ENCODE results near the gene LONP2. TPM values are rescaled to one million over a fixed set of nuclear protein-coding genes. Genes with fewer than 3 reads are reported as not detected.
"Not testable (repeated sequence)": the region's sequence is repeated elsewhere in the genome, so short reads cannot be mapped to it uniquely, and the experiment has no call there.

Gene LONP2
- polyA plus RNA-seq, 1 donor, result 90.4 TPM

DNA sequence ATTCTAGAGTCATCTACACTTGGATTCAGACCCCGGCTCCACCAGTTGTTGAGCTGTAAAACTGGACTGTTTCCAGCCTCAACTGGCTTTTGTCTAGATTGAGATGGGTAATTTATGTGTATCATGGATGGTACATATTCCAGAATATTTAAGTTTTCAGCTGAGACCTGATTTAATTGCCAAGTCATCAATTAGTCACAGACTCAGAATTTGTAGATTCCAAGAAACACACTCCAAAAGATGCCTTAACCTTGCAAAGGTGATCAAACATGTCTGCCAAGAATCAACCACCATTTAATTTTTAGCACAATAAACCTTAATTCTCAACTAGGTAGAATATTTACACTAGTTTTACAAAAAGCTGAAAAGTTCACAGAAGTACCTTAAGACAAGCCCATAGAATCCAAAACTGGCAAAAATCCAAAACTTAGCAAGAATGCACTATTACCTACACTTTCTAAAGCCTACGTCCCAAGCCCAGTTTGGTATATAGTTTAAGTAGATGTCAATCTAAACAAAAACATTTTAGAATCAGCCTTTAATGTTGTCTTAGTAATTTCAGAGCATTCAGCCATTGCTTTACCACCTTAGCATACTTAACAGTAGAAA is 123.4 kb downstream of the LONP2 start:
- no peak for DNase-seq

- no peak for DNase-seq
Observed at GRCh38 chr16:48369765-48370164, 125.7 kb downstream of the LONP2 start.

GRCh38 chr16:48370229-48370628 is 126.1 kb downstream of the LONP2 start:
- no peak for DNase-seq

DNA sequence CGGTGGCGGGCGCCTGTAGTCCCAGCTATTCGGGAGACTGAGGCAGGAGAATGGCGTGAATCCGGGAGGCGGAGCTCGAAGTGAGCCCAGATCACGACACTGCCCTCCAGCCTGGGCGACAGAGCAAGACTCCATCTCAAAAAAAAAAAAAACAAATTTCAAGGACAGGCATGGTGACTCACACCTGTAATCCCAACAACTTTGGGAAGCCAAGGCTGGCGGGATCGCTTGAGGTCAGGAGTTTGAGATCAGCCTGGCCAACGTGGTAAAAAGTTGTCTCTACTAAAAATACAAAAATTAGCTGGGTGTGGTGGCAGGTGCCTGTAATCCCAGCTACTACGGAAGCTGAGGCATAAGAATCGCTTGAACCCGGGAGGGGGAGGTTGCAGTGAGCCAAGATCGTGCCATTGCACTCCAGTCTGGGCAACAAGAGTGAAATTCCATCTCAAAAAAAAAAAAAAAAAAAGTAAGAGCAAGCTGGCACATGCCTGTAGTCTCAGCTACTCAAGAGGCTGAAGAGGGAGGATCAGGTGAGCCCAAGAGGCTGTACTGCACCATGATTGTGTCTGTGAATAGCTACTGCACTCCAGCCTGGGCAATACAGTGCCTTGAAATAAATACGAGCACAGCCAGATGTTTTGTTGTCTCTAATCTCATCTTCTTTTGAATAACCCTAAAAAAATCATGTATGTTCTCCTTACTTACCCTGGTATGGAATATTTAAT is 126.7 kb downstream of the LONP2 start:
- DNase-seq, result not testable (repeated sequence)

- DNase-seq, result no peak
Observed at GRCh38 chr16:48371393-48371780, 127.3 kb downstream of the LONP2 start.

DNA sequence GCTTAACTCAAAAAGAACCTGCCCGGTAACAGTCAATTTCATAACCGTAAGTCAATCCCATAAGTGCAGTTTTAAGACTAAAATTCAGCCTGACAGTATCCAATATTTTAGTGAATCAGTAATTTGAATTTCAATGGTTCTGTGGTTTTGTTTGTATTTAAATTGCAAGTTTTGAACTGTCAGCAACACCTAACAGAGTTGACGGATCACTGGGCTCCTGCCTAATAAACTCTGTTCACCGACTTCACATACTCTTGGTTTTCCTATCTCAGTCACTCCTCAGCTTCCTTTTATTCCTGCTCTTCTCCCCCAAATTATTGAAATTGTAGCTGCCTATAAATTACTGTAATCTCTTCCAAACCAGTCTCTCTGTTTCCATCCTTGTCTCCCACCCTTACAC is 128.6 kb downstream of the LONP2 start:
- no peak for DNase-seq

DNA sequence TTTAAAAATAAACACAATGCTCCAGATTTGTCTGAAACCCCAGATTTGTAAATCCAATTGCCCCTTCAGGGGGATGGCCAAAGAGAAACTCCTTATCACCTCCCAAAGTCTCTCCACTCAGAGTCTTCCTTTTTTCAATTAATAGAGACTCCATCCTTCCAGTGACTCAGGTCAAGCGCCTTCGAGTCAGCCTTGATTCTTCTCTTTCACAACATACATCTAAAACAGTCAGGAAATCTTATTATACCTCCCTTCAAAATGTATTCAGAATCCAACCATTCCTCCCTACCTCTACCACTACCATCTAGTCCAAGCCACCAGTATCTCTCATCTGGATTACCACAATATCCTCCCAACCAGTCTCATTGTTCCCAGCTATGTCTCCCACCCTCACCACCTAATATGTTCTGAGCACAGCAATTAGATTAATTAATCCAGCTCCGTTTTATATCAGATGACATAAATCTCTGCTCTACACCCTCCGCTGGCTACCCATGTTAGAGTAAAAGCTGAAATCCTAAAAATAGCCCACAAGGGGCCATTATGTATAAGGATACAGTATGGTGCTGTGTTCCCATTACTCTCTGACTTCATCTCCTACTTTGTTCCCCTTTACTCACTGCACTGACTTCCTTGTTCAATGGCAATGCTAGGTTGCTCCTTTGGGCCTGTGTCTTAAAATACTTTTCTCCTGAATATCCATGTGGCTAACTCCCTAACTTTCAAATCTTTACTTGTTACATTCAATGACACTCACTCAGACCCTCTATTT is 129.3 kb downstream of the LONP2 start:
- DNase-seq, result no peak

DNA sequence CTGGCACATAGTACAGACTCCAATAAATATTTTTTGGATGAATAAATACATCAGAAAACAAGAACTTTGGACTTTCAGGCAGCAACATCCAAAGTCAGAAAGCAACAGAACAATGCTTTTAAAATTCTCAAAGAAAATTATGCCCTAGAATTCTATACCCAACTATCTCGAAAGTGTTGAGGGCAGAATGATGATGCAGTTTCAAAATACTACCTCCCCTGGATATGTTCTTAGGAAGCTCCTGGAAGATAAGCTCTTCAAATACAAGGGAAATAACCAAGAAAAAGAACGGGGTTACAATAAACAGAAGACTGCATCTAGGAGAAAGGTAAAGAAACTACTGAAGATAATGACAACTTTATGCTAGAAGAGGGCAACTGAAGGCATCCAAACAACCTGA is 130.2 kb downstream of the LONP2 start:
- DNase-seq, result no peak

DNA sequence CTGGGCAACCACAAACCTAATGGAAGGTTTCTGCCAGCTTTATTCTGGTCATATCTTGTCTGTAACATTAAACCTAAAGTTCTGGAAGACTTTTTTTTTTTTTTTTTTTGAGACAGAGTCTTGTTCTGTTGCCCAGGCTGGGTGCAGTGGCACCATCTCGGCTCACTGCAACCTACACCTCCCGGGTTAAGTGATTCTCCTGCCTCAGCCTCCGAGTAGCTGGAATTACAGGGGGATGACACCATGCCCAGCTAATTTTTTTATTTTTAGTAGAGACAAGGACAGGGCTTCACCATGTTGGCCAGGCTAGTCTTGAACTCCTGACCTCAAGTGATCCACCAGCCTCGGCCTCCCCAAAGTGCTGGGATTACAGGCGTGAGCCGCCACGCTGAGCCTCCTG is 133.2 kb downstream of the LONP2 start:
- not testable (repeated sequence) for DNase-seq

DNA sequence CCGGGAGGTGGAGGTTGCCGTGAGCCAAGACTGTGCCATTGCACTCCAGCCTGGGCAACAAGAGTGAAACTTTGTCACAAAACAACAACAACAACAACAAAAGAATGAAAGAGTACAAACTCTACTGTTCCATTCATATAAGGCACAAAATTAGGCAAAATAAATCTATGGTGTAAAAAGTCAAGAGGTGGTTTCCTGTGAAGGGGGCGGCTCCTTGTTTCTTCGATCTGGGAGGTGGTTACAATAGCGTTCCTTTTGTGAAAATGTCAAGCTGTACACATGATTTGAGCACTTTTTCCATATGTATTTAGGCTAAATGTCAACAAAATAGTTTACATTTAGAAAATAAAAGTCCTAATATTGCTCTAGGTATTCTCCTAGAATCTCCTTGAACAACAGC is 134.2 kb downstream of the LONP2 start:
- no peak for DNase-seq

GRCh38 chr16:48378836-48379235 is 134.7 kb downstream of the LONP2 start:
- DNase-seq, result no peak

GRCh38 chr16:48381201-48381600 is 137.1 kb downstream of the LONP2 start:
- DNase-seq, result no peak

- no peak for DNase-seq
Observed at GRCh38 chr16:48382131-48382530, 138.0 kb downstream of the LONP2 start.

GRCh38 chr16:48383009-48383876 is 139.1 kb downstream of the LONP2 start:
- no peak for DNase-seq

DNA sequence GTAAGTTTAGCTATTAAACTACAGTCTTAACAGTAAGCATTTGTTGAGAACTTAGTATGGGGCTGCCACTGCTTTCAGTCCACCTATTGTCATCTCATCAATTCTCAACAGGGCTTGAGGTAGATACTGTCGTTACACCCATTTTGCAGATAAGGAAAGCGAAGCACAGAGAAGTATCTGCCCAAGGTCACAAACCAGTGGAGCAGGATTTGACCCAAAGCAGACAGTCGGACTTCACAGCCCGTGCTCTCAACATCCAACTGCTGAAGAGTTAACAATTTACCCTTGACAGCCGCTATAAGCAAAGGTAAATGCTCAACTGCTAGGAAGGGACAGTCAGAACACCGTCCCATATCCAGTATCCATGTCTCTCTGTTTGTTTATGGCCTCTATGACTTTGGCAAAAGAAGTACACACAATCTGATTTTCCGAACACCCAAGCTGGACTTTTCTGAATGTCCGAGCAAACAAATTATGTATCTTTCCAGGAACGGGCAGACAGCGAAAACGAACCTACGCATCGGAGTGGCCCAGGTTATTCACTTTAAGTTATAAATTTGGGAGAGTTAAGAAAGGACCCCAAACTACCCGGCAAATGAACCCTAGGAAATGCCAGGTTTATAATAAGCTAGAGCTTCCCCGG is 139.9 kb downstream of the LONP2 start:
- DNase-seq, result peak; percentile 46

DNA sequence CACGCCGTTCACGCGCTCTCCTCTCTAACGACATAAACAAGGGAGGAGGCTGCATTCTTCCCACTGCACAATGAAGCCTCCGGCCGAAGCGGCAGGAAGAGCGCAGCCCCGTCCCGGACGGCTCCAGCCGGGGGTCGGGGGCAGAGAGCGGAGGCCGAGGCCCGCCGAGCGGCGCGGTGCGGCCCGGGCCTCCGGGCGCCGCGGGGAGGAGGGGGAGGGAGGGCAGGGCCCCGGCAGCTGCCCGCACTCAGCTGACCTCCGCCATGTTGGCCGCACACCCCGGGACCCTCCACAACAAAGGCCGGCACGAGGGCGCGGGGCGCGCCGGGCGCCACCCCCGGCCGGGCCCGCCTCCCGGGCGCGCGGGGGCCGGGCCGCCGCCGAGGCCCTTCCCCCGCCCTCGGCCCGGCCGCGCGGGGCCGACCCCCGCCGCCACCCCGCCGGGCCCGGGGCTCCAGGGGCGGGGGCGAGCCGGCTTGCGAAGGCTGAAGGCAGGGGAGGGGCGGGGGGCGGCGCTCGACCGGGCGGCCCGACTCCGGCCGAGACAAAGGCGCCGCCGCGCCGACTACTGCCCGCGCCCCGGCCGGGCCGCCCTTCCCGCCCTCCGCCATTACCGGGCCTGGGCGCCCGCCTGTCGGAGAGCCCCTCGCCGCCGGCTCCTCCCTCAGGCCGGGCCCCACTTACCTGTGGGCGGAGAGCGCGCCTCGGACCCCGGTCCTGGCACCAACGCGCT is 140.6 kb downstream of the LONP2 start:
- DNase-seq, result peak; percentile 44

DNA sequence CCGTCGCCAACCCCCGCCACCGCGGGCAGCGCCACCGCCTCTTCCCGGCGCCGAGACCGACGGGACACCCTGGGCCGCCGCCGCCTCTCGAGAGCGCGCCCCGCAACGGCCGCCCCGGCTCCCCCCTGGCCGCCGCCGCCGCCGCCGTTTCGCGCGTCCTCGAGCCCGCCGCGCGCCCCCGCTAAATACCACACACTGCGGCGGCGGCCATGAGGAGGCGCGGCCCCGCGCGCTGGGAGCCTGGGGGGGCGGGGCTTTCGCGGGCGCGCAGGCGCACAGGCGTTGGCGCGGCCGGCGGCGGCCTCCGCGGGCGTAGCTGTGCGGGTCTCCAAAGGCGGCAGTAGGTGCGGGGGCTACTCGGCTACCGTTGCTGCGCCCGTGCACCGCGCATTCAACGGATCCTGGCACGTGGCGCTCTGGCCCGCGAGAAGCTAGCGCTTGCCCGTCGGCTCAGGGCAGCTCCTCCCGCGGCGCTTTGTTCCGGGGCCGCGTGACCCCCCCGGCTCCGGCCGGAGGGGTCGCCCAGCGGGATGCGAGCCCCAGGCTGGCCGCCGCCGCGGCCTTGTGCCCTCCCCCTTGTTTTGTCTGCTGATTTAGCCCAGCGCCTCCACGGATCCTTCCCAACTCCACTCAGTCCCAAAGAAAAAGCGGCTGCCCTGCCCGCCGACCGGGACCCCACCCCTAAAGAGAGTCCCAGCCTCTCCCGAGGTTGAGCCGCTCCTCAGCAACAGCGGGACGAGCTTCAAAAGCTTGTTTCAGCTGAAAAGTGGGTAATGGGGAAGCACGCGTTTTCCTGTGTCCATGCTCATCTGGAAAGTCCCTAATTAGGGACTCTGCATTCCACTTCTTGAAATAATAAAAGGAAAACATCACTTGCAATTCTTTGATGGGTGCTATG is 141.4 kb downstream of the LONP2 start, which contains the start of gene SIAH1:
TSS of gene SIAH1 (minus strand) at position 161 of the 898 bp plus-strand sequence. CDS start 22,985 bp downstream, outside the sequence.
- peak; percentile 86 for DNase-seq

- no peak for DNase-seq
Observed at GRCh38 chr16:48386559-48387312, 142.6 kb downstream of the LONP2 start.

GRCh38 chr16:48392407-48392806 is 148.3 kb downstream of the LONP2 start:
- DNase-seq, result no peak
